ENCODE results near the gene SCAF8.
"Not testable (repeated sequence)": the region's sequence is repeated elsewhere in the genome, so short reads cannot be mapped to it uniquely, and the experiment has no call there.

Gene SCAF8

DNA sequence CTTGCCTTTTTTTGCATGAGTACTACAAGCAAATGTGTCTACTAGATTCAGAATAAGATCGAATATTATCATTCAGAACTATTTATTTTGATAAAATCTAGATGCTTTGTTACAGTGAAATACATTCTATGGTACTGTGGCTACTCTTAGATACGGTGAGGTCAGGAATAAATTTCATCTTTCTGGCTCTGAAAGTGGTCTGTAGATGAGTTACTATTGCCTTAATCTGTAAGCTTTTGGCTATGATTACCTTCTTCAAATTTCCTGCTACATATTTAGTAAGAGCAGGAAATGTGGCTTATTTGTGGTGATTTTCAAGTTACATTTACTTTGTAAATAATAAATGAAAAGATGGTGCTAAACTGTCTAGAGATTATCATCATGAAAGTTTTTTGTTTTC, 50.0 kb downstream of the SCAF8 start:
- DNase-seq, result no peak

DNA sequence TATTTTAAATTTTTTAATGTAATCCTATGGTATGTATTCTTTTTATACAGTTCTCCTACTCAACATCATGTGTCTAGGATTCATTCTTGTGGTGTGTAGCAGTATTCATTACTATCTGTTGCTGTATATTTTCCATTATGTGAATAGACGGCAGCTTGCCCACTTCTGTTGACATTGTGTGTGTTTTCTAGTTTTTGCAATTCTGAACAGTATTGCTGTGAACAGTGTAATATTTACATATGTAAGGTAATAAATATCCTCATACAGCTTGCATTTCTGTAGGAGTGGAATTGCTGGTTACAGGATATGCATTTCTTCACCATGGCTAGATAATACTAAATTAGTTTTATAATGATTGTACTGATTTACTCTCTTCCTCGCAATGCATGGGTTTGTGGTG, 51.9 kb downstream of the SCAF8 start:
- no peak for DNase-seq

DNA sequence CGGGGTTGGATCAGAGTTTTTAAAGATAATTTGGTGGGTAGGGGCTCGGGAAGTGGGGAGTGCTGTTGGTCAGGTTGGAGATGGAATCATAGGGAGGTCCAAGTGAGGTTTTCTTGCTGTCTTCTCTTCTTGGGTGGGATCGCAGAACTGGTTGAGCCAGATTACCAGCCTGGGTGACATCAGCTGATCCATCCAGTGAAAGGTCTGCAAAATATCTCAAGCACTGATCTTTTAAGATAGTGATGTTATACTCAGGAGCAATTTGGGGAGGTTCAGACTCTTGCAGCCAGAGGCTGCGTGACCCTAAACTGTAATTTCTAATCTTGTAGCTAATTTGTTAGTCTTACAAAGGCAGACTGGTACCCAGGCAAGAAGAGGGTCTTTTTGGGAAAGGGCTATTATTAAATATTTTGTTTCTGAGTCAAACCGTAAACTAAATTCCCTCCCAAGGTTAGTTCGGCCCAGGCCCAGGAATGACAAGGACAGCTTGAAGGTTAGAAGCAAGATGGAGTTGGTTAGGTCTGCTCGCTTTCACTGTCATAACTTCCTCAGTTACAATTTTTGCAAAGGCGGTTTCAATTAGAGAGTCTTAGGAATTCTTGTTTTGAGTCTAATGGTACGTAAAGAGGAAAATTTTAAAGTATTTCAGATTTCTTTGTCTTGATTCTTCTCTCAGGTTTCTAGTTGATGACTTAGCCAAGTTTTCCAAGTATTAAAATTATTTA, 53.1 kb downstream of the SCAF8 start:
- DNase-seq, result no peak

DNA sequence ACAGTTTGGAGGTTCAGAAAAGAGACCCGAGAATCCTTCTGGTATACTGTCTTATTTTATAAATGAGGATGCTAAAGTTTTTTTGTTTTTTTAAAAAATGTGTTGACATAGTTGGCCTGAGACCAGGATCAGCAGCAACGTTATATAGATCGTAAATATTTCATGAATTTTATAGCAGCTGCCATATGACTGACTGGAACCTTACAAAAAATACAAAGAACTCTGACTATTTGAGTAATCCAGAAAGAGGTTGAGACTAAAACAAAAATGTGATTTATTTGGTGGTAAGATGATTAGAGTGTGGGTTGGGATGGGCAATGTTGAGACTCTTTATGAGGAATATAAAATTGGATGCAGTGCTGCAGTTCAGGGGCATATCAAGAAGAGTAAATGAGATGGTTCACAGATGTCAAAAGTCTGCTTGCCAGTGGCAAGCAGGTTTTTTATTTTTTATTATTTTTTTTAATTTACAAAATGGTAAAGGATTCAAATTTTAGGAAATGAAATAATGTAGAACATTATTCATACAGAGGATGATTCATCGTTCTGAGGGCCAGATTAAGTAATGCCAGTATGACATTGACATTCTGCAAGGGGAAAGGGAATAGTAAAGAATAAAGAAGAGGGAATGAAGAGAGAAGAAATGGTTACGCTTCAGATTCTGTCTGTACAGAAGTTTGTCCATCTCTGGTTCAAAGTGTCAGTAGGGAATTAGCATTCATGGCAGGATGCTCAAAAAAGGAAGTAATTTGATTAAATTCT, 58.5 kb downstream of the SCAF8 start:
- no peak for DNase-seq

DNA sequence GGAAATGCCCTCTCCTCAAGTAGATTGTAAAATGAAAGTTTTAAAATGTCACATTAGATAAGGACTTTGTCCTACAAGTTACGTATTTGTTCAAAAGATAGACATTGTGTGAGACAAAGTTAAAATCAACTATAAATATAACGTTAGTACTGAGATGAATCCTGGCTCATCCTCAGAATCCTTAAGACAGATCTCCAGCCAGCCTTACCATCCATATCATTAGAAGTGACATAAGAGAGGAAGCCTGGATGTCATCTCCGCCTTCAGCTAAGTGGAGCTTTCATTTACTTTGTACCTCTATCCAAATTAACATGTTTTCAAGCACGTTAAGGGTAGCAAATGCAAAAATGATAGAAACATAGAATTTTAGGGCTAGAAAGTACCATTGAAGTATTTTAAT, 59.1 kb downstream of the SCAF8 start:
- no peak for DNase-seq

DNA sequence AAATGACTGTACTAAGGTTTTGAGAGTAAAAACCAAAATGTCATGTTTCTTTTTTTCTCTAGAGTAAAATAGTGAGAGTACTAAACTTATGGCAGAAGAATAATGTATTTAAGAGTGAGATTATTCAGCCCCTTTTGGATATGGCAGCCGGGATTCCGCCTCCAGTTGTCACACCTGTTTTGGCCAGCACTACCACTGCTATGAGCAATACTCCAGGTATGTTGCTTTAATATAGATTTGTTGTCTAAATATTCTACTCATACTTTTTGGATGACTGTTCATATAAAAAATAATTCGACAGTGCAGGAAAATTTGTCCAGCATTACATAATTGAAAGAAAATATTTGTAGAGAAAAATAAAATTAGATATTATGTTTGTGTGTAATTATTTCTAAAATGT, 59.5 kb downstream of the SCAF8 start:
- DNase-seq, result no peak

DNA sequence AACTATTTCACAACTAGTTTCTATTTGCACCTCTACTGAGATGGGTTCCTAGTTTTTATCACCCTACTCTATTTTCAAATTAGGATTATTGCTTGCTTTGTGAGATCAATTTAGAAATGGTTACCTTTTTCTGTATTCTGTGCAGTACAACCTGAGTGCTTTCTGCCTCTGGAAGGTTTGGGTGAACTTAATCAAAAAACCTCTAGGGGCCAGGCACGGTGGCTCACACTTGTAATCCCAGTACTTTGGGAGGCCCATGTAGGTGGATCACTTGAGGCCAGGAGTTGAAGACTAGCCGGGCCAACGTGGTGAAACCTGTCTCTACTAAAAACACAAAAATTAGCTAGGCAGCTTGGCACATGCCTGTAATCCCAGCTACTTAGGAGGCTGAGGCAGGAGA, 63.3 kb downstream of the SCAF8 start:
- no peak for DNase-seq

DNA sequence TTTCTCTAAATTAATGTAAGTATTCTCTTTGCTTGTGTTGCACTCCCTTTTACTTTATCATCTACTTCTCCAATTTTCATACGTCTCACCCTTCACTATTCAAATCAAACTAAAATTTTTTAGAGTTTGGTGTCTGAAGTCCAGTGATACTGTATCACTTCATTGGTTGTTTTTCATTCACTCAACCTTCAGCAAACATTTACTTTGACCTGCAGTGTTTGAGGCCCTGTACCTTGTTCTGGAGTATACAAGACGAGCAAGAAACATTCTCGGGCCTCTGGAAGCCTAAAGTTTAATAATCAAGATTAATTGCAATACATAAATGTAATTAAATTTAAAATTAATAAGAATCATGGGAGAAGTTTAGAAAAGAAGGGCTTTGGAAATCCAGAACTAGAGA, 64.6 kb downstream of the SCAF8 start:
- DNase-seq, result no peak

DNA sequence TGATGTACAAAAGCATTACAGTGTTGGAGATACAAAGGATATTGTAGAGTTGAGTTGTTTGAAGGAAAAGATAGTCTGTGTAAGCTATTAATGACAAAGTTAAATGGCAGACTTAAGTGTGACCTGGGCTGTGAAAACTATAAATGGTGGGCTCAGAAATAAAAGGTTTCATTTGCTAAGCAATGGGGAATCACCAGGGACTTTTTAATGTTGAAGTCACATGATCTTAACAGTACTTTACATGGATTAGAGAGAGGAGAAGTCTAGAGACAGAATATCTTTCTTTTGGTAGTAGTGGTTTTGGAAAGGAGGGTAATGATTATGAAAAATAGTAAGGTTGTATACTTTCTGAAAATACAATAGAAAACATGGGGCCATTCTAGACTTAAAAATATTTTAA, 67.1 kb downstream of the SCAF8 start:
- no peak for DNase-seq

DNA sequence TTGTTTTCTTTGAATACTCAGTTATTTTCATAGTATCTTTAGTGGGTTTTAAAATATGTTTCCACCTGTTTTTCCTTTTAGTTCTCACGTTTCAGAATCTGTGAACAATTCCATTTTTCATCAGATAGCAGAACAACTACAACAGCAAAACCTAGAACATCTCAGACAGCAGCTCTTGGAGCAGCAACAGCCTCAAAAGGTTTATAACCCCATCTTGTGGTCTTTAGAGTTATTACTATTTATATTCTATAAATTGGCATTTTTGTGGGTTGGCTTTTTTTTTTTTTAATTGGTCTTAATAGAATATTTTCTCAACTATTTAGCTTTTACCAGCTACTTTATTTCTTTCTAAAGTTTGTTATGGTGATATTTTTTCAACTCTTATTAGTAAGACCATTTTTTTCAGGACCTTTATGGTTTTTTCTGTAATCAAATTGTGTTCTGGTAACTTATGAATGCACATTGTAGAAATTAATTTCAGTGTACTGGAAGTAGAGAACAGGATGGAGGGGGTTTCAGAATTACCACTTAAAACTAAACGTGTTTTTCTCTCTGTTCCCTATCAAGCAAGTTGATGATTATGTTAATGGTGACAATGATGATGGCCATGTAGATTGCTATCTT, 72.2 kb downstream of the SCAF8 start:
- DNase-seq, result no peak

DNA sequence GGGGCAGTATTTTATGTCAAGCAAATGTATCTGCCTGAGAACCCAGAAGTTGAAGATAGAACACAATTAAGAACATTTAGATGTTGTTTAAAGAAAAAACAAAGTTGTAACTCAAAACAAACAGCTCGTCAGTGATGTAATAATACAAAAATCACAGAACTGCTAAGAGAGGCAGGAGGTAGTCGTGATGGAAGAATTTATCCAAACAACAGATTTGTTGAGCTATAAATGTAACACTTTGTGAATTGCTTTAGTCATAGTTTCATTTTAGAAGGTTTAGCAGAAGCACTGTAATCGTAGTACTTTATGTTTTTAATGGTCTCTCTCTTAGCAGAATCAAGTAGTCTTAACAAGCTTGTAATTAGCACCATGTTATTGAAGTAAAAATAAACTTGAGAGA, 73.6 kb downstream of the SCAF8 start:
- no peak for DNase-seq

DNA sequence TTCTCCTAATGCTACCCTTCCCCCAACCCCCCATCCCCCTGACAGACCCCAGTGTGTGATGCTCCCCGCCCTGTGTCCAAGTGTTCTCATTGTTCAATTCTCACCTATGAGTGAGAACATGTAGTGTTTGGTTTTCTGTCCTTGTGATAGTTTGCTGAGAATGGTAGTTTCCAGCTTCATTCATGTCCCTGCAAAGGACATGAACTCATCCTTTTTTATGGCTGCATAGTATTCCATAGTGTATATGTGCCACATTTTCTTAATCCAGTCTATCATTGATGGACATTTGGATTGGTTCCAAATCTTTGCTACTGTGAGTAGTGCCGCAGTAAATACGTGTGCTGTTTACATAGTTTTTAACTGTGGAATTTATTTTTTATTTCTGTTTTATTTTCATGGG, 78.4 kb downstream of the SCAF8 start:
- DNase-seq, result not testable (repeated sequence)

DNA sequence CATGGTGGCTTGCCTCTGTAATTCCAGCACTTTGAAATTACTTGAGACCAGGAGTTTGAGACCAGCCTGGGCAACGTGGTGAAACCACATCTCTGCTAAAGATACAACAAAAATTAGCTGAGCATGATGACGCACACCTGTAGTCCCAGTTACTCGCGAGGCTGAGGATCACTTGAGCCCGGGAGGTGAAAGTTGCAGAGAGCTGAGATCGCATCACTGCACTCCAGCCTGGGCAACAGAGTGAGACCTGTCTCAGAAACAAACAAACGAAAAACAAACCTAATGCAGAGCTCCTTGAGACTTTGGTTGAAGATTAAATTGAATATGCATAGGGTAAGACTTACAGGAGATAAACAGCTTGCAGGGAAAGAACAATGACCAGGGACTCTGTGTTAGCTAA, 80.8 kb downstream of the SCAF8 start:
- no peak for DNase-seq

DNA sequence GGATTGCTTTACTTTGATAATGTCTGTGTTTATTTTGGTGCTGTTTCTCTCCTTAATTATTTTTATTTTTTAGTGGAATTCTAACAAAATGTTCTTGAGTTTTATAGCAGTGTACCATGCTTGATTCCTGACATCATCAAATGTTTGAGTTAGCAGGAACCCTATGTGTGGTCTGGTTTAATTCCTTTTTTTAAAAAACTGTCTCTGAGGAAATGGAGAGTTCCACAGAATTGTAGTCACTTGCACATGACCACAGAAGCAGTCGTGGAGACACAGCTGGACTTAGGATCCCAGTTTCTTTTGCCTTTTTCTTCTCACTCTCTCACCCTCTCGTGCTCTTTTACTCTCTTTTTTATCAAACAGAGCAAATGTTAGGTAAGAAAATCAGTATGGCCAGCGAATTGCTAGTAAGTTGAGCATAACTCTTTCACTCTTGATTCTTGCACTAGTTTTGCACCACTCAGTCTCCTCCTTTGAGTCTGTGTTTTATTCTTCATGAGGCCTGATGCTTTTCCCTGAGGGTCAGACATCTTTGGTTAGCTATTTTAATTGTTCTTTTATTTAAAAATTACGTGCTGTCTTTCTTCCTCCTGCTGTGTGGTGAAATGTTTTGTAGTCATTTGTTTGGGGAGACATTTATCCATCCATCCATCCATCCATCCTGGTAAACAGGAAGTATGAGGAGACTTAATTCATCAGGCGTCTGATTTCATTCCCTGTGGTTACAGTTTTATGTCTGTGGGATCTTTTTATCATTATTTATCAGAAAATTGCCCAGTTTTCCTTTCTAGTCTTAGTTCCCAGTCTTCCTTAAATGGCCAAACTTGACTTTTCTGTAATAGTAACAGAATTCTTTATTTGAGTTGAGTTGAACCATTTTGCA, 83.0 kb downstream of the SCAF8 start:
- no peak for DNase-seq

DNA sequence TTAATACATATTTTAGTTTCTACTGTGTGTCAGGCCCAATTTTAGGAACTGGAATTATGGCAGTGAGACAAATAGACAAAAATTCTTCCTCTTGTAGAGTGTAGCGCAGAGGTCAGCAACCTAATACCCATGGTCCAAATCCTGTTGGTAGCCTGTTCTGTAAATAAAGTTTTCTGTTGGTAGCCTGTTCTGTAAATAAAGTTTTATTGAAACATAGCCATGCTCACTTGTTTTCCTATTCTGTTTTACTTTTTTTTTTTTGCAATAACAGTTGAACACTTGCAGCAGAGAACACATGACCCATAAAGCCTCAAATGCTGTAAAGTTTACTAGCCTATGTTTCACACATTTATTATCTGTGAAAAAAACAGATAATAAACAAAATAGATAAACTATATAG, 87.9 kb downstream of the SCAF8 start:
- no peak for DNase-seq

DNA sequence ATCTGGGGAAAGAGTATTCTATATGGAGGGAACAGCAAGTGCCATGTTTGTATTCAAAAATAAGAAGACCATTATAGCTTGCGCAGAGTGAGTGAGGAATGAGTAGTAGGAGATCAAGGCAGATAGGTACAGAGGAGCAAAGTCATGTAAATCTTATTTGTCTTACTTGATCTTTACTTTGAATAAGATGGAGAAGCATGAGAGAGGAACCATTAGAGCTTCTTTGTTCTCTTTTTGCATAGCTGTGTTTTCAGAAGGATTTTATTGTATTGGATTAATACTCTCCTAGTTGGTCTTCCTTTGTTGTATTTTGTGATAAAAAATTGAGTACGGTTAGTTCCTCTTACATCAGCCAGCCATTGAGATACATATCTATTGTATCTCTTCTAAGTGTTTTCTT, 88.4 kb downstream of the SCAF8 start:
- no peak for DNase-seq

DNA sequence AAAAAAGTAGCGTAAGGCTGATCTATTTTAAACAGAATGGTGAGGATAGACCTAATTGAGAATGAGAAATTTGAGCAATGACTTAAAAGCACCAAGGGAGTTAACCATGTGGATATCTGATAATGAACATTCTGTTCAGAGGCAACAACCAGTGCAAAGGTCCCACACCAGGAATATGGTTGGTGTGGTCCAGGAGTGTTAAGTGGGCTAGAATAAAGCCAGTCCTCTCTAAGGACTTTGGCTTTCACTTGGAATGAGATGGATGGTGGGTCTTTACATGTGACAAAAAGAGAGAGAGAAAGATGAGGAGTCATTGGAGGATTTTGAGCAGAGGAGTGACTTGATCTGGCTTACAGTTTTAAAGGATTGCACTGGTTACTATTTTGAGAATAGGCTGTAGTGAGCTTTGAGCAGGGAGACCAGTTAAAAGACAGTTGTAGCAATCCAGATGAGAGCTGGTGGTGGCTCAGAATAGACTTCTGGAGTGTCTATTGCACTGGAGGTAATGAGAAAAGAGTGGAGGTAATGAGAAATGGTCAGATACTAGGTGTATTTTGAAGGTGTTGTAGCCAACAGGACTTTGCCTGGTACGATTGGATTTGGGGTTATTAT, 89.8 kb downstream of the SCAF8 start:
- no peak for DNase-seq

DNA sequence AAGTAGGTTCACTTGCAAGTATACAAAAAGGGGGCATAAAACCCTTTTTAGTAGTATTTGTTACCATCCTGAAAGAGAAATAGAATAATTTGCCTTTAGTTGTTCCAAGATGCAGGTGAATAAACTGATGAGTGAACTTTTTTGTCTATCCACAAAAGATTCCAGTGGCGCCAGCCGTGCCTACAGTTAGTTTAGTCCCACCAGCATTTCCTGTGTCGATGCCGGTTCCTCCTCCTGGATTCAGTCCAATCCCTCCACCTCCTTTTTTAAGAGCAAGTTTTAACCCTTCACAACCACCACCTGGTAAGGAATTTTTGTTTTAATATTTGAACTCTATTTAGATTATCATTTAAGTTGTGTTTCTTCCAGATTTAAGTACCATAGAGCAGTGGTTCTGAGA, 90.9 kb downstream of the SCAF8 start:
- DNase-seq, result no peak

DNA sequence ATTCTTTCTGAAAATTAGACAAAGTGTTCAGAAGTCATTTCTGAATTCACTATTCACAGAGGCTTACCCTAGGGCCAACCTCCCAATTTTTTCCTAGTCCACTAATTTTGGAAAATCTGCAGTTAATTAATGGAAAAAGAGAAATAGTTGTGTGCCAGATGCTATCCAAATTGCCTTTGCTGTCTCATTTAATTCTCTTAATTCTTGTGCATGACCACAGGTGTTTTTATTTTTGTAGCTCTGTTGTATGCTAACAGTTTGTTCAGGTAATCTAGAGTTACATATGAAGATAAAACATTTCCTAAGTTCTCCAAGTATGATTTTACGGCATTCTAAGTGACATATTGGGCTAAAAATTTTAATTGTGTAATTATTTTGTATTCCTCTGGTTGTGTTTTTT, 96.8 kb downstream of the SCAF8 start:
- no peak for DNase-seq

DNA sequence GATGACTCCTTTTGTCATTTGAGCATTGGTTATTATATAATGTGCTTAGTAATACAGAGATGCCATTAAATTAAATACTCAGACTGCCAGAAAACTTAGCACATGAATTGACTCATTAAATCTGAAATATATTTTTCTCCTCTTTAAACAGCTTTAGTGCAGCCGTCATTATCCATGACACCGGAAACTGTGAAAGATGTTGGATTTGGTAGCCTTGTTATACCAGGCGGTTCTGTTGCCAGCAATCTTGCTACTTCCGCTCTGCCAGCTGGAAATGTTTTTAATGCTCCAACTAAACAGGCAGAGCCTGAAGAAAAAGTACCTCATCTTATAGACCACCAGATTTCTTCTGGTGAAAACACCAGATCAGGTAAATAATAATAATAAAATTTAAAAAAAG, 97.6 kb downstream of the SCAF8 start:
- DNase-seq, result no peak

DNA sequence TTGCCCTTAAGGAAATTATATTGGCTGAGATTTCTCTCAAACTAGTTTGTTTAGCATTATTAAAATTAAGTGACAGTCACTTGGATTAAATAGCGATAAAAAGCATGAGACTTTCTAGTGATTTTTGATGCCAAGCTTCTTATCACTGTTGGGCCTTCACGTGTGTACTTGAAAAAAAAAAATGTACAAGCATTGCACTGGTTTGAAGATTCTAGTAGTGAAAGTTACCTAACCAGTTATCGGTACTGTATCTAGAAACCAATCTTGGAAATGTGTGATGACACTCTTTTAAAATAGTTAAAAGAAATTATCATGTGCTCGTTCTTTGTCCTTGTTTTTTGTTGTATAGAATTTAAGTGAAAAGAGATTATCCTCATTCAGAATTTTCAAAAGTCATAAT, 102.1 kb downstream of the SCAF8 start:
- no peak for DNase-seq

DNA sequence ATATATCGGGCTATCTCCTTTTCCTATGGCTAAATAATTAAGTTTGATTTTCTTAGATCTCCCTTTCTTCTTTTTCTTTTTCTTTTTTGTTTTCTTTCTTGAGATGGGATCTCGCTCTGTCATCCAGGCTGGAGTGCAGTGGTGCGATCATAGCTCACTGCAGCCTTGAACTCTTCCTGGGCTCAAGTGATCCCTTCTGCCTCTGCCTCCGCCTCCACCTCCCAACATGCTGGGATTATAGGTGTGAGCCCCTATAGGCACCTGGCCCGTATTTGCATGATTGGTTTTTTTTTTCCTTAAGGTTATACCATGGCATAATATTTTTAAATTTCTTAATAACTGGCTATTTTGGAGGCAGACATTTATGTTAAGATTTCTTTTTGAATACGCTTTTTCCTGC, 106.3 kb downstream of the SCAF8 start:
- DNase-seq, result no peak

DNA sequence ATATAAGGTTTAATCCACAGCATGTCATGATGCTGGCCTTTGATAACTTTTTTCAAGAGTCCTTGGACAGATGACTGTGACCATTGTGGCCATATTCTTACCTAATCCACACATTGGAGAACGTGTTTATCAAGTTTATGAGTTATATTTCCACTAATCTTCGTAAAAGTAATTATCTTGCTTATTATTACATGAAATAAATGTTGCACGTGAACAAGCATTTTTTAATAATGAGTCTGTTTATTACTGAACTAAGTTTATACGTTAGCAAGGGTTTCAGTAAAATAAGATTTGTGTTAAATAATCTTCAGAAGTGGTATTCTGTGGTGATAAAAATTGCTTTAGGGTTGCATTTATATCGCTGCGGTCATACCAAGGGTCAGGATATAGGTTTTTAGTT, 107.1 kb downstream of the SCAF8 start:
- DNase-seq, result no peak

All from SIG-M5 (cell line).